H7 (cell line): Measurements from ENCODE around the gene IQCK. TPM values are rescaled to one million over a fixed set of nuclear protein-coding genes. Genes with fewer than 3 reads are reported as not detected.
"Not testable (repeated sequence)": the region's sequence is repeated elsewhere in the genome, so short reads cannot be mapped to it uniquely, and the experiment has no call there.

ENCODE experiments used
- DNase-seq: peaks from one replicate; pipeline ENCODE4 v3.0.0; 2012
- H3K27me3 ChIP-seq: 2 replicates; pipeline ENCODE4 v1.6.0; 2011; ENCODE audit warnings: mild to moderate bottlenecking, low read length; ENCODE audit not compliant: control insufficient read depth, insufficient read depth
- H3K36me3 ChIP-seq: replicated peaks from 2 replicates; pipeline ENCODE4 v1.5.1; 2011; ENCODE audit warnings: low read length; ENCODE audit not compliant: control insufficient read depth, insufficient read depth
- H3K4me3 ChIP-seq: 2 replicates; pipeline ENCODE4 v1.5.1; 2011; ENCODE audit warnings: low read depth, mild to moderate bottlenecking, control low read depth, low read length, moderate library complexity; ENCODE audit not compliant: insufficient read depth
- total RNA-seq: library from RNA; depleted of rRNA; stranded (reverse); fragments of >200 nt; shearing (Covaris generic); gene quantifications from 2 replicates; pipeline ENCODE4 v1.2.3, GENCODE V29; 2014

The IQCK gene
- total RNA-seq, 1 experiment from 2014 or later: 4.4 TPM

- peak; percentile 70 for DNase-seq
- Histone ChIP-seq H3K36me3 (peaks cover 53% of the 10 kb centered on the region), H3K27me3 (no peaks in the 10 kb centered on the region), H3K4me3 (no peak overlapping the region)
Measured at GRCh38 chr16:19707569-19708295, 10.3 kb upstream of the IQCK start.

- Histone ChIP-seq H3K36me3 (peaks cover 49% of the 10 kb centered on the region), H3K4me3 (no peak overlapping the region), H3K27me3 (no peaks in the 10 kb centered on the region)
- peak; percentile 62 for DNase-seq
Measured at GRCh38 chr16:19708296-19709205, 9.5 kb upstream of the IQCK start.

- Histone ChIP-seq H3K4me3 (no peak overlapping the region), H3K27me3 (no peaks in the 10 kb centered on the region), H3K36me3 (peaks cover 48% of the 10 kb centered on the region)
- no peak for DNase-seq
Measured at GRCh38 chr16:19709381-19710136, 8.5 kb upstream of the IQCK start.

- peaks cover 41% of the 10 kb centered on the region for H3K36me3 ChIP-seq
- peak; percentile 77 for DNase-seq
- H3K4me3 ChIP-seq: no peak overlapping the region
- H3K27me3 ChIP-seq: no peaks in the 10 kb centered on the region
Measured at GRCh38 chr16:19710191-19710908, 7.7 kb upstream of the IQCK start.

- Histone ChIP-seq H3K27me3 (no peaks in the 10 kb centered on the region), H3K36me3 (peaks cover 35% of the 10 kb centered on the region), H3K4me3 (no peak overlapping the region)
- peak; percentile 59 for DNase-seq
Measured at GRCh38 chr16:19710991-19711545, 7.0 kb upstream of the IQCK start.

GRCh38 chr16:19711643-19712042 is 6.4 kb upstream of the IQCK start:
- peaks cover 30% of the 10 kb centered on the region for H3K36me3 ChIP-seq
- H3K27me3 ChIP-seq: no peaks in the 10 kb centered on the region
- no peak overlapping the region for H3K4me3 ChIP-seq
- DNase-seq: no peak

- Histone ChIP-seq H3K36me3 (peaks cover 27% of the 10 kb centered on the region), H3K4me3 (no peak overlapping the region), H3K27me3 (no peaks in the 10 kb centered on the region)
- DNase-seq: no peak
Measured at GRCh38 chr16:19712418-19713058, 5.5 kb upstream of the IQCK start.

GRCh38 chr16:19713697-19714096 is 4.4 kb upstream of the IQCK start:
- no peak for DNase-seq
- no peak overlapping the region for H3K4me3 ChIP-seq
- peaks cover 23% of the 10 kb centered on the region for H3K36me3 ChIP-seq
- H3K27me3 ChIP-seq: no peaks in the 10 kb centered on the region

- no peaks in the 10 kb centered on the region for H3K27me3 ChIP-seq
- no peak for DNase-seq
- no peak overlapping the region for H3K4me3 ChIP-seq
- peaks cover 12% of the 10 kb centered on the region for H3K36me3 ChIP-seq
Measured at GRCh38 chr16:19715566-19715965, 2.5 kb upstream of the IQCK start.

- Histone ChIP-seq H3K4me3 (no peak overlapping the region), H3K27me3 (no peaks in the 10 kb centered on the region), H3K36me3 (peaks cover 12% of the 10 kb centered on the region)
- no peak for DNase-seq
Measured at GRCh38 chr16:19716183-19716582, 1.9 kb upstream of the IQCK start.

GRCh38 chr16:19716728-19717127 is 1.3 kb upstream of the IQCK start:
- peak overlapping the region; percentile 87 for H3K4me3 ChIP-seq
- H3K27me3 ChIP-seq, H3K36me3 ChIP-seq, DNase-seq: not testable (repeated sequence)

- Histone ChIP-seq H3K36me3 (peaks cover 9% of the 10 kb centered on the region), H3K27me3 (no peaks in the 10 kb centered on the region), H3K4me3 (peak overlapping the region; percentile 87)
- DNase-seq: peak; percentile 71
Measured at GRCh38 chr16:19717314-19717713, 757 bp upstream of the IQCK start.

- peak overlapping the region; percentile 87 for H3K4me3 ChIP-seq
- no peaks in the 10 kb centered on the region for H3K27me3 ChIP-seq
- DNase-seq: peak; percentile 81
- peaks cover 8% of the 10 kb centered on the region for H3K36me3 ChIP-seq
Measured at GRCh38 chr16:19718624-19718965, 524 bp downstream of the IQCK start.
